HEK293T (cell line): ENCODE data around the gene CNNM2.

Experiments
- ARNT ChIP-seq: fragments of 450-650 bp; IDR thresholded peaks from 2 replicates; pipeline ENCODE4 v1.6.1; 2017; ENCODE audit warnings: mild to moderate bottlenecking
- BHLHE40 ChIP-seq: fragments of 450-650 bp; IDR thresholded peaks from 2 replicates; pipeline ENCODE4 v1.6.1; 2016; ENCODE audit warnings: mild to moderate bottlenecking, moderate library complexity, borderline replicate concordance
- CTBP1 ChIP-seq: fragments of 450-650 bp; IDR thresholded peaks from 2 replicates; pipeline ENCODE4 v1.6.1; 2016; ENCODE audit warnings: borderline replicate concordance
- ELF4 ChIP-seq: fragments of 450-650 bp; IDR thresholded peaks from 2 replicates; pipeline ENCODE4 v1.6.1; 2017; ENCODE audit warnings: antibody characterized with exemption
- FOXA1 ChIP-seq: fragments of 450-650 bp; IDR thresholded peaks from 2 replicates; pipeline ENCODE4 v1.6.1; 2016; ENCODE audit warnings: mild to moderate bottlenecking
- FOXM1 ChIP-seq: fragments of 450-650 bp; IDR thresholded peaks from 2 replicates; pipeline ENCODE4 v1.6.1; 2017; ENCODE audit warnings: mild to moderate bottlenecking, borderline replicate concordance
- HDGF ChIP-seq: fragments of 450-650 bp; IDR thresholded peaks from 2 replicates; pipeline ENCODE4 v1.6.1; 2017; ENCODE audit warnings: antibody characterized with exemption, borderline replicate concordance
- L3MBTL2 ChIP-seq: fragments of 450-650 bp; conservative IDR thresholded peaks from 2 replicates; pipeline ENCODE4 v1.6.1; 2016; ENCODE audit warnings: mild to moderate bottlenecking
- NFRKB ChIP-seq: fragments of 450-650 bp; IDR thresholded peaks from 2 replicates; pipeline ENCODE4 v1.6.1; 2016; ENCODE audit warnings: mild to moderate bottlenecking, moderate library complexity
- SP1 ChIP-seq: fragments of 450-650 bp; IDR thresholded peaks from 2 replicates; pipeline ENCODE4 v1.6.1; 2017
- TARDBP ChIP-seq: fragments of 450-650 bp; IDR thresholded peaks from 2 replicates; pipeline ENCODE4 v1.6.1; 2016
- ZNF384 ChIP-seq: fragments of 450-650 bp; IDR thresholded peaks from 2 replicates; pipeline ENCODE4 v1.6.1; 2016
- TF ChIP-seq, protein P1 (sequence below): fragments of 450-650 bp; IDR thresholded peaks from 2 replicates; pipeline ENCODE4 v1.6.1; 2016

DNA sequence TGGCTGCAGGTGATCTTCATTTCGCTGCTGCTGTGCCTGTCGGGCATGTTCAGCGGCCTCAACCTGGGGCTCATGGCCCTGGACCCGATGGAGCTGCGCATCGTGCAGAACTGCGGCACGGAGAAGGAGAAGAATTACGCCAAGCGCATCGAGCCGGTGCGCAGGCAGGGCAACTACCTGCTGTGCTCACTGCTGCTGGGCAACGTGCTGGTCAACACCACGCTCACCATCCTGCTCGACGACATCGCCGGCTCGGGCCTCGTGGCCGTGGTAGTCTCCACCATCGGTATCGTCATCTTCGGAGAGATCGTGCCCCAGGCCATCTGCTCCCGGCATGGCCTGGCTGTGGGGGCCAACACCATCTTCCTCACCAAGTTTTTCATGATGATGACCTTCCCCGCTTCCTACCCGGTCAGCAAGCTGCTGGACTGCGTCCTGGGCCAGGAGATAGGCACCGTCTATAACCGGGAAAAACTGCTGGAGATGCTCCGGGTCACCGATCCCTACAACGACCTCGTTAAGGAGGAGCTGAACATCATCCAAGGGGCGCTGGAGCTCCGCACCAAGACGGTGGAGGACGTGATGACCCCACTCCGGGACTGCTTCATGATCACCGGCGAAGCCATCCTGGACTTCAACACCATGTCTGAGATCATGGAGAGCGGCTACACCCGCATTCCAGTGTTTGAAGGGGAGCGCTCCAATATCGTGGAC is 1.3 kb downstream of the CNNM2 start:
- TF ChIP-seq ARNT = no peak
- TF ChIP-seq FOXA1 = no peak
- no peak for TF ChIP-seq TARDBP
- no peak for TF ChIP-seq SP1
- no peak for TF ChIP-seq ELF4
- TF ChIP-seq CTBP1 = no peak
- TF ChIP-seq BHLHE40 = no peak
- TF ChIP-seq ZNF384 = no peak
- no peak for TF ChIP-seq FOXM1
- TF ChIP-seq, protein P1, sequence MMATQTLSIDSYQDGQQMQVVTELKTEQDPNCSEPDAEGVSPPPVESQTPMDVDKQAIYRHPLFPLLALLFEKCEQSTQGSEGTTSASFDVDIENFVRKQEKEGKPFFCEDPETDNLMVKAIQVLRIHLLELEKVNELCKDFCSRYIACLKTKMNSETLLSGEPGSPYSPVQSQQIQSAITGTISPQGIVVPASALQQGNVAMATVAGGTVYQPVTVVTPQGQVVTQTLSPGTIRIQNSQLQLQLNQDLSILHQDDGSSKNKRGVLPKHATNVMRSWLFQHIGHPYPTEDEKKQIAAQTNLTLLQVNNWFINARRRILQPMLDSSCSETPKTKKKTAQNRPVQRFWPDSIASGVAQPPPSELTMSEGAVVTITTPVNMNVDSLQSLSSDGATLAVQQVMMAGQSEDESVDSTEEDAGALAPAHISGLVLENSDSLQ = no peak
- no peak for TF ChIP-seq HDGF
- TF ChIP-seq L3MBTL2 = peak; percentile 8; the same call in 1 of the 2 replicates
- TF ChIP-seq NFRKB = no peak
